Neural crest cell (in vitro differentiated cells): Measurements from ENCODE around the gene MXD1. TPM values are rescaled to one million over a fixed set of nuclear protein-coding genes. Genes with fewer than 3 reads are reported as not detected.

Source experiments
- DNase-seq: peaks from one replicate; pipeline ENCODE4 v3.0.0; 2021; ENCODE audit warnings: low read depth, mixed read lengths, low spot score
- H3K27ac Mint-ChIP-seq: one replicate; pipeline ENCODE4 v1.8.0; 2021; ENCODE audit warnings: mild to moderate bottlenecking, mixed read lengths; ENCODE audit not compliant: unreplicated experiment
- H3K27me3 Mint-ChIP-seq: 2 replicates; pipeline ENCODE4 v1.8.0; 2021; ENCODE audit warnings: low read depth, mild to moderate bottlenecking, mixed read lengths
- H3K36me3 Mint-ChIP-seq: 2 replicates; pipeline ENCODE4 v1.8.0; 2021; ENCODE audit warnings: low read depth, mild to moderate bottlenecking, mixed read lengths
- H3K4me1 Mint-ChIP-seq: 2 replicates; pipeline ENCODE4 v1.8.0; 2021; ENCODE audit warnings: mixed read lengths
- H3K4me3 Mint-ChIP-seq: one replicate; pipeline ENCODE4 v1.8.0; 2021; ENCODE audit warnings: mild to moderate bottlenecking, mixed read lengths
- H3K9me3 Mint-ChIP-seq: 2 replicates; pipeline ENCODE4 v1.8.0; 2021; ENCODE audit warnings: mixed read lengths
- total RNA-seq: library from RNA; stranded (reverse); gene quantifications from 2 replicates; pipeline ENCODE4 v1.2.1, GENCODE V29; 2021
- TF ChIP-seq, protein P1 (sequence below): fragments of 200-600 bp; sonication (generic); conservative IDR thresholded peaks from 2 replicates; pipeline ENCODE4 v1.5.0; 2021; ENCODE audit warnings: antibody characterized with exemption, mild to moderate bottlenecking

Gene MXD1
- total RNA-seq, 1 donor from 2014 or later, result 4.9 TPM

- no peaks in the 10 kb centered on the region for H3K27me3 Mint-ChIP-seq
- DNase-seq, result no peak
- TF ChIP-seq, protein P1, sequence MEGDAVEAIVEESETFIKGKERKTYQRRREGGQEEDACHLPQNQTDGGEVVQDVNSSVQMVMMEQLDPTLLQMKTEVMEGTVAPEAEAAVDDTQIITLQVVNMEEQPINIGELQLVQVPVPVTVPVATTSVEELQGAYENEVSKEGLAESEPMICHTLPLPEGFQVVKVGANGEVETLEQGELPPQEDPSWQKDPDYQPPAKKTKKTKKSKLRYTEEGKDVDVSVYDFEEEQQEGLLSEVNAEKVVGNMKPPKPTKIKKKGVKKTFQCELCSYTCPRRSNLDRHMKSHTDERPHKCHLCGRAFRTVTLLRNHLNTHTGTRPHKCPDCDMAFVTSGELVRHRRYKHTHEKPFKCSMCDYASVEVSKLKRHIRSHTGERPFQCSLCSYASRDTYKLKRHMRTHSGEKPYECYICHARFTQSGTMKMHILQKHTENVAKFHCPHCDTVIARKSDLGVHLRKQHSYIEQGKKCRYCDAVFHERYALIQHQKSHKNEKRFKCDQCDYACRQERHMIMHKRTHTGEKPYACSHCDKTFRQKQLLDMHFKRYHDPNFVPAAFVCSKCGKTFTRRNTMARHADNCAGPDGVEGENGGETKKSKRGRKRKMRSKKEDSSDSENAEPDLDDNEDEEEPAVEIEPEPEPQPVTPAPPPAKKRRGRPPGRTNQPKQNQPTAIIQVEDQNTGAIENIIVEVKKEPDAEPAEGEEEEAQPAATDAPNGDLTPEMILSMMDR, result no peak
- H3K9me3 Mint-ChIP-seq, result no peaks in the 10 kb centered on the region
- H3K36me3 Mint-ChIP-seq, result peaks cover 3% of the 10 kb centered on the region
- no peak overlapping the region for H3K4me3 Mint-ChIP-seq
- H3K27ac Mint-ChIP-seq, result no peak overlapping the region
- peaks cover 19% of the 10 kb centered on the region for H3K4me1 Mint-ChIP-seq
Observed at GRCh38 chr2:69943000-69943842, 28.3 kb downstream of the MXD1 start.

DNA sequence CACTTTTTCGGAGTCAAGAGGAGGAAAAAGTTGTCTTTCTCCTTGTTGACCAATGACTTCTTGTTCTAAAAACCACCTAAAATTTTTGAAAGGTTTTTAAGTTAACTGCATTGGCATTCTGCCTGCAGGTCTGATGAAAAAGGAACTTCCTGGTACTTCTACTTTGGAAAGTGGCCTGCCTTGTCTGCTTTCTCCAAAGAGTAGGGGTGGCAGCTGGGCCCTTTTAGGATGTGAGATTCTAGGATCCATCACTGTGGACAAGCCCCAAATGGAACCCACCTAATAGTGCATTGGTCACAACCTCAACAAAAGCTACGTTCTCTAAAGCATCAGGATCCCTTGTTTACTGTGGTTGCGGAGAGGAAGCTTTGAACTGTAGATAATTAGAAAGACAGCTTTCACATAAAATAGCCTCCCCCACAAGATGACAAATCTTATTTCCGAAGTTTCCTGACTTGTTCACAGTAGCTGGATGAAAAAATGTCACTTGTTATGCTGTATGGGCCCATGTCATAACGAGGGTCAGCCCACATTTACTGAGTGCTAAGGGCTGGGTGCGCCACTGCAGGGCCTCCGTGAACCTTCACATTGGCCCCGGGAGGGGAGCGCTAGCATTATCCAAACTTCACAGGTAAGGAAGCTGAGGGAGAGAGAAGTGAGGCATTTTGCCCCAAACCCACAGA, 29.1 kb downstream of the MXD1 start:
- peaks cover 19% of the 10 kb centered on the region for H3K4me1 Mint-ChIP-seq
- H3K9me3 Mint-ChIP-seq, result no peaks in the 10 kb centered on the region
- H3K36me3 Mint-ChIP-seq, result no peaks in the 10 kb centered on the region
- H3K27ac Mint-ChIP-seq, result no peak overlapping the region
- H3K4me3 Mint-ChIP-seq, result no peak overlapping the region
- DNase-seq, result no peak
- TF ChIP-seq, protein P1, result no peak
- H3K27me3 Mint-ChIP-seq, result no peaks in the 10 kb centered on the region

- TF ChIP-seq, protein P1, result no peak
- H3K36me3 Mint-ChIP-seq, result no peaks in the 10 kb centered on the region
- no peak overlapping the region for H3K27ac Mint-ChIP-seq
- no peaks in the 10 kb centered on the region for H3K27me3 Mint-ChIP-seq
- peaks cover 16% of the 10 kb centered on the region for H3K4me1 Mint-ChIP-seq
- H3K9me3 Mint-ChIP-seq, result no peaks in the 10 kb centered on the region
- DNase-seq, result no peak
- no peak overlapping the region for H3K4me3 Mint-ChIP-seq
Observed at GRCh38 chr2:69944756-69945155, 29.8 kb downstream of the MXD1 start.

GRCh38 chr2:69945441-69945840, 30.5 kb downstream of the MXD1 start:
- no peak for DNase-seq
- no peaks in the 10 kb centered on the region for H3K9me3 Mint-ChIP-seq
- no peaks in the 10 kb centered on the region for H3K27me3 Mint-ChIP-seq
- H3K4me1 Mint-ChIP-seq, result peaks cover 9% of the 10 kb centered on the region
- TF ChIP-seq, protein P1, result no peak
- H3K4me3 Mint-ChIP-seq, result no peak overlapping the region
- no peaks in the 10 kb centered on the region for H3K36me3 Mint-ChIP-seq
- peak overlapping the region; percentile 85 for H3K27ac Mint-ChIP-seq

DNA sequence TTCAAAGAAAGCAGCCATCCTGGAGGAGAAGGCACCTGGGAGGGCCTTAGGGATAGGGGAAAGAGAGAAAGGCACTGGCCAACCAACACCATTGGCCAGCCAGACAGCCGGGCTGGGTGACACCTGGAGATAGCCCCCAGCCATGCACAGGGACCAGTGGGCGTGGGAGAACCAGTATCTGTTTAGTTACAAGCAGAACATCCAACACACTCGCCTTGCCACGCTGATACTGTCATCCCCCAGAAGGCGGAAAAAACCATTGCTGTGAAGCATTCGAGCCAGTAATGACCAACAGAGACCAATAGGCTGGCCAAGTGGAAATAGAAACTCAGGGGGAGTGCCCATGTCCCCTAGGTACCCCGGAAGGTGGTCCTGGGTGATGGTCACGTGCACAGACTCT, 31.0 kb downstream of the MXD1 start:
- peaks cover 4% of the 10 kb centered on the region for H3K4me1 Mint-ChIP-seq
- no peak overlapping the region for H3K4me3 Mint-ChIP-seq
- no peaks in the 10 kb centered on the region for H3K36me3 Mint-ChIP-seq
- TF ChIP-seq, protein P1, result no peak
- no peak for DNase-seq
- H3K27me3 Mint-ChIP-seq, result no peaks in the 10 kb centered on the region
- H3K27ac Mint-ChIP-seq, result peak overlapping the region; percentile 85
- no peaks in the 10 kb centered on the region for H3K9me3 Mint-ChIP-seq
